ENCODE measurements around the gene COPRS. TPM values are rescaled to one million over a fixed set of nuclear protein-coding genes. Genes with fewer than 3 reads are reported as not detected.

The COPRS gene
- total and polyA plus RNA-seq, 2 experiments from 2014 or later, result 51.5 to 62.6 TPM

DNA sequence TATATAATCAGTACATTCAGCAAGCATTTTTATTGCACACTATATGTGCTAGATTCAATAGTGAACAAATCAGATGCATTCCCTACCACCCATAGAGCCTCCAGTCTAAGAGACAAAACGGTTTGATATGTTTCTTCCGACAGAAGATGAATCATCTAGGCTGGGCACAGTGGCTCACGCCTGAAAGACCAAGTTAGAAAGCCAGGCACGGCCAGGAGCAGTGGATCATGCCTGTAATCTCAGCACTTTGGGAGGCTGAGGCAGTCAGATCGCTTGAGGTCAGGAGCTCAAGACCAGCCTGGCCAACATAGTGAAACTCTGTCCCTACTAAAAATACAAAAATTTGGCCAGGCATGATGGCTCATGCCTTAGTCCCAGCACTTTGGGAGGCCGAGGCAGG is 18.3 kb upstream of the COPRS start:
- TF ChIP-seq, protein P1, sequence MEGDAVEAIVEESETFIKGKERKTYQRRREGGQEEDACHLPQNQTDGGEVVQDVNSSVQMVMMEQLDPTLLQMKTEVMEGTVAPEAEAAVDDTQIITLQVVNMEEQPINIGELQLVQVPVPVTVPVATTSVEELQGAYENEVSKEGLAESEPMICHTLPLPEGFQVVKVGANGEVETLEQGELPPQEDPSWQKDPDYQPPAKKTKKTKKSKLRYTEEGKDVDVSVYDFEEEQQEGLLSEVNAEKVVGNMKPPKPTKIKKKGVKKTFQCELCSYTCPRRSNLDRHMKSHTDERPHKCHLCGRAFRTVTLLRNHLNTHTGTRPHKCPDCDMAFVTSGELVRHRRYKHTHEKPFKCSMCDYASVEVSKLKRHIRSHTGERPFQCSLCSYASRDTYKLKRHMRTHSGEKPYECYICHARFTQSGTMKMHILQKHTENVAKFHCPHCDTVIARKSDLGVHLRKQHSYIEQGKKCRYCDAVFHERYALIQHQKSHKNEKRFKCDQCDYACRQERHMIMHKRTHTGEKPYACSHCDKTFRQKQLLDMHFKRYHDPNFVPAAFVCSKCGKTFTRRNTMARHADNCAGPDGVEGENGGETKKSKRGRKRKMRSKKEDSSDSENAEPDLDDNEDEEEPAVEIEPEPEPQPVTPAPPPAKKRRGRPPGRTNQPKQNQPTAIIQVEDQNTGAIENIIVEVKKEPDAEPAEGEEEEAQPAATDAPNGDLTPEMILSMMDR (conservative IDR thresholded peaks at IDR 0.05; ENCODE audit: low read depth in 2 of 2), result no peak
- no peak for TF ChIP-seq POLR2AphosphoS5 (IDR thresholded peaks at IDR 0.05; ENCODE audit: low read depth)
- TF ChIP-seq, protein P2, sequence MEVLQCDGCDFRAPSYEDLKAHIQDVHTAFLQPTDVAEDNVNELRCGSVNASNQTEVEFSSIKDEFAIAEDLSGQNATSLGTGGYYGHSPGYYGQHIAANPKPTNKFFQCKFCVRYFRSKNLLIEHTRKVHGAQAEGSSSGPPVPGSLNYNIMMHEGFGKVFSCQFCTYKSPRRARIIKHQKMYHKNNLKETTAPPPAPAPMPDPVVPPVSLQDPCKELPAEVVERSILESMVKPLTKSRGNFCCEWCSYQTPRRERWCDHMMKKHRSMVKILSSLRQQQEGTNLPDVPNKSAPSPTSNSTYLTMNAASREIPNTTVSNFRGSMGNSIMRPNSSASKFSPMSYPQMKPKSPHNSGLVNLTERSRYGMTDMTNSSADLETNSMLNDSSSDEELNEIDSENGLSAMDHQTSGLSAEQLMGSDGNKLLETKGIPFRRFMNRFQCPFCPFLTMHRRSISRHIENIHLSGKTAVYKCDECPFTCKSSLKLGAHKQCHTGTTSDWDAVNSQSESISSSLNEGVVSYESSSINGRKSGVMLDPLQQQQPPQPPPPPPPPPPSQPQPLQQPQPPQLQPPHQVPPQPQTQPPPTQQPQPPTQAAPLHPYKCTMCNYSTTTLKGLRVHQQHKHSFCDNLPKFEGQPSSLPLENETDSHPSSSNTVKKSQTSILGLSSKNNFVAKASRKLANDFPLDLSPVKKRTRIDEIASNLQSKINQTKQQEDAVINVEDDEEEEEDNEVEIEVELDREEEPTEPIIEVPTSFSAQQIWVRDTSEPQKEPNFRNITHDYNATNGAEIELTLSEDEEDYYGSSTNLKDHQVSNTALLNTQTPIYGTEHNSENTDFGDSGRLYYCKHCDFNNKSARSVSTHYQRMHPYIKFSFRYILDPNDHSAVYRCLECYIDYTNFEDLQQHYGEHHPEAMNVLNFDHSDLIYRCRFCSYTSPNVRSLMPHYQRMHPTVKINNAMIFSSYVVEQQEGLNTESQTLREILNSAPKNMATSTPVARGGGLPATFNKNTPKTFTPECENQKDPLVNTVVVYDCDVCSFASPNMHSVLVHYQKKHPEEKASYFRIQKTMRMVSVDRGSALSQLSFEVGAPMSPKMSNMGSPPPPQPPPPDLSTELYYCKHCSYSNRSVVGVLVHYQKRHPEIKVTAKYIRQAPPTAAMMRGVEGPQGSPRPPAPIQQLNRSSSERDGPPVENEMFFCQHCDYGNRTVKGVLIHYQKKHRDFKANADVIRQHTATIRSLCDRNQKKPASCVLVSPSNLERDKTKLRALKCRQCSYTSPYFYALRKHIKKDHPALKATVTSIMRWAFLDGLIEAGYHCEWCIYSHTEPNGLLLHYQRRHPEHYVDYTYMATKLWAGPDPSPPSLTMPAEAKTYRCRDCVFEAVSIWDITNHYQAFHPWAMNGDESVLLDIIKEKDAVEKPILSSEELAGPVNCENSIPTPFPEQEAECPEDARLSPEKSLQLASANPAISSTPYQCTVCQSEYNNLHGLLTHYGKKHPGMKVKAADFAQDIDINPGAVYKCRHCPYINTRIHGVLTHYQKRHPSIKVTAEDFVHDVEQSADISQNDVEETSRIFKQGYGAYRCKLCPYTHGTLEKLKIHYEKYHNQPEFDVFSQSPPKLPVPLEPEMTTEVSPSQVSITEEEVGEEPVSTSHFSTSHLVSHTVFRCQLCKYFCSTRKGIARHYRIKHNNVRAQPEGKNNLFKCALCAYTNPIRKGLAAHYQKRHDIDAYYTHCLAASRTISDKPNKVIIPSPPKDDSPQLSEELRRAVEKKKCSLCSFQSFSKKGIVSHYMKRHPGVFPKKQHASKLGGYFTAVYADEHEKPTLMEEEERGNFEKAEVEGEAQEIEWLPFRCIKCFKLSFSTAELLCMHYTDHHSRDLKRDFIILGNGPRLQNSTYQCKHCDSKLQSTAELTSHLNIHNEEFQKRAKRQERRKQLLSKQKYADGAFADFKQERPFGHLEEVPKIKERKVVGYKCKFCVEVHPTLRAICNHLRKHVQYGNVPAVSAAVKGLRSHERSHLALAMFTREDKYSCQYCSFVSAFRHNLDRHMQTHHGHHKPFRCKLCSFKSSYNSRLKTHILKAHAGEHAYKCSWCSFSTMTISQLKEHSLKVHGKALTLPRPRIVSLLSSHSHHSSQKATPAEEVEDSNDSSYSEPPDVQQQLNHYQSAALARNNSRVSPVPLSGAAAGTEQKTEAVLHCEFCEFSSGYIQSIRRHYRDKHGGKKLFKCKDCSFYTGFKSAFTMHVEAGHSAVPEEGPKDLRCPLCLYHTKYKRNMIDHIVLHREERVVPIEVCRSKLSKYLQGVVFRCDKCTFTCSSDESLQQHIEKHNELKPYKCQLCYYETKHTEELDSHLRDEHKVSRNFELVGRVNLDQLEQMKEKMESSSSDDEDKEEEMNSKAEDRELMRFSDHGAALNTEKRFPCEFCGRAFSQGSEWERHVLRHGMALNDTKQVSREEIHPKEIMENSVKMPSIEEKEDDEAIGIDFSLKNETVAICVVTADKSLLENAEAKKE (CRISPR knock-in tag; IDR thresholded peaks at IDR 0.05), result no peak
- TF ChIP-seq CREB1 (CRISPR knock-in tag; IDR thresholded peaks at IDR 0.05; ENCODE audit: low read depth), result no peak
- no peak for TF ChIP-seq JUNB (IDR thresholded peaks at IDR 0.05; ENCODE audit: unreplicated experiment)
- TF ChIP-seq, protein P3, sequence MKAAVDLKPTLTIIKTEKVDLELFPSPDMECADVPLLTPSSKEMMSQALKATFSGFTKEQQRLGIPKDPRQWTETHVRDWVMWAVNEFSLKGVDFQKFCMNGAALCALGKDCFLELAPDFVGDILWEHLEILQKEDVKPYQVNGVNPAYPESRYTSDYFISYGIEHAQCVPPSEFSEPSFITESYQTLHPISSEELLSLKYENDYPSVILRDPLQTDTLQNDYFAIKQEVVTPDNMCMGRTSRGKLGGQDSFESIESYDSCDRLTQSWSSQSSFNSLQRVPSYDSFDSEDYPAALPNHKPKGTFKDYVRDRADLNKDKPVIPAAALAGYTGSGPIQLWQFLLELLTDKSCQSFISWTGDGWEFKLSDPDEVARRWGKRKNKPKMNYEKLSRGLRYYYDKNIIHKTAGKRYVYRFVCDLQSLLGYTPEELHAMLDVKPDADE (IDR thresholded peaks at IDR 0.05), result no peak
- TF ChIP-seq STAT1 (IDR thresholded peaks at IDR 0.05; ENCODE audit: unreplicated experiment), result no peak
- no peak for TF ChIP-seq EZH2phosphoT487 (IDR thresholded peaks at IDR 0.05; ENCODE audit: unreplicated experiment)
- no peak for TF ChIP-seq ZNF114 (CRISPR knock-in tag; IDR thresholded peaks at IDR 0.05)
- TF ChIP-seq NANOG (IDR thresholded peaks at IDR 0.05; ENCODE audit: borderline replicate concordance), result no peak
- TF ChIP-seq ZNF331 (CRISPR knock-in tag; IDR thresholded peaks at IDR 0.05; ENCODE audit: low read depth), result no peak
- no peak for TF ChIP-seq EZH2 (IDR thresholded peaks at IDR 0.05; ENCODE audit: low read depth, unreplicated experiment)
- TF ChIP-seq, protein P4, sequence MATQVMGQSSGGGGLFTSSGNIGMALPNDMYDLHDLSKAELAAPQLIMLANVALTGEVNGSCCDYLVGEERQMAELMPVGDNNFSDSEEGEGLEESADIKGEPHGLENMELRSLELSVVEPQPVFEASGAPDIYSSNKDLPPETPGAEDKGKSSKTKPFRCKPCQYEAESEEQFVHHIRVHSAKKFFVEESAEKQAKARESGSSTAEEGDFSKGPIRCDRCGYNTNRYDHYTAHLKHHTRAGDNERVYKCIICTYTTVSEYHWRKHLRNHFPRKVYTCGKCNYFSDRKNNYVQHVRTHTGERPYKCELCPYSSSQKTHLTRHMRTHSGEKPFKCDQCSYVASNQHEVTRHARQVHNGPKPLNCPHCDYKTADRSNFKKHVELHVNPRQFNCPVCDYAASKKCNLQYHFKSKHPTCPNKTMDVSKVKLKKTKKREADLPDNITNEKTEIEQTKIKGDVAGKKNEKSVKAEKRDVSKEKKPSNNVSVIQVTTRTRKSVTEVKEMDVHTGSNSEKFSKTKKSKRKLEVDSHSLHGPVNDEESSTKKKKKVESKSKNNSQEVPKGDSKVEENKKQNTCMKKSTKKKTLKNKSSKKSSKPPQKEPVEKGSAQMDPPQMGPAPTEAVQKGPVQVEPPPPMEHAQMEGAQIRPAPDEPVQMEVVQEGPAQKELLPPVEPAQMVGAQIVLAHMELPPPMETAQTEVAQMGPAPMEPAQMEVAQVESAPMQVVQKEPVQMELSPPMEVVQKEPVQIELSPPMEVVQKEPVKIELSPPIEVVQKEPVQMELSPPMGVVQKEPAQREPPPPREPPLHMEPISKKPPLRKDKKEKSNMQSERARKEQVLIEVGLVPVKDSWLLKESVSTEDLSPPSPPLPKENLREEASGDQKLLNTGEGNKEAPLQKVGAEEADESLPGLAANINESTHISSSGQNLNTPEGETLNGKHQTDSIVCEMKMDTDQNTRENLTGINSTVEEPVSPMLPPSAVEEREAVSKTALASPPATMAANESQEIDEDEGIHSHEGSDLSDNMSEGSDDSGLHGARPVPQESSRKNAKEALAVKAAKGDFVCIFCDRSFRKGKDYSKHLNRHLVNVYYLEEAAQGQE (IDR thresholded peaks at IDR 0.05; ENCODE audit: unreplicated experiment), result no peak
- H2AFZ ChIP-seq, result no peak overlapping the region
- Mint-ChIP-seq H3K27ac (no peak overlapping the region), H3K36me3 (ENCODE audit: low read depth) (peaks cover 76% of the 10 kb centered on the region), H3K9me3 (no peaks in the 10 kb centered on the region; the same call in 2 of the 3 replicates), H3K27me3 (ENCODE audit: insufficient read depth, low read depth, poor library complexity) (no peaks in the 10 kb centered on the region), H3K4me3 (no peak overlapping the region), H3K4me1 (no peaks in the 10 kb centered on the region)
- ATAC-seq (no peak), DNase-seq (ENCODE audit: low spot score) (no peak)
- H3K27ac ChIP-seq (ENCODE audit: low read depth), result no peak overlapping the region
- H3K4me3 ChIP-seq, result no peak overlapping the region
- H3K4me1 ChIP-seq (ENCODE audit: insufficient read depth), result no peaks in the 10 kb centered on the region
- peaks cover 77% of the 10 kb centered on the region for H3K36me3 ChIP-seq (ENCODE audit: insufficient read depth)
- no peak overlapping the region for H3K4me2 ChIP-seq
- no peaks in the 10 kb centered on the region for H3K27me3 ChIP-seq (ENCODE audit: insufficient read depth)
- no peaks in the 10 kb centered on the region for H3K79me2 ChIP-seq (replicated peaks; ENCODE audit: insufficient read depth)
- peaks cover 9% of the 10 kb centered on the region for H4K20me1 ChIP-seq (replicated peaks; ENCODE audit: insufficient read depth)
- H3F3A ChIP-seq (replicated peaks; ENCODE audit: low read depth), result no peaks in the 10 kb centered on the region
- no peaks in the 10 kb centered on the region for H3K9me2 ChIP-seq (ENCODE audit: insufficient read depth)

All from GM23338 (cell line).